NCI-H1417 (cell line): Measurements from ENCODE around the gene RBM4B.
"Not testable (repeated sequence)": the region's sequence is repeated elsewhere in the genome, so short reads cannot be mapped to it uniquely, and the experiment has no call there.

ENCODE experiments used
- DNase-seq, 3 experiments: peaks; one replicate each; lab custom pipeline; 2025; lab: John Stamatoyannopoulos, UW

RBM4B gene, protein sequence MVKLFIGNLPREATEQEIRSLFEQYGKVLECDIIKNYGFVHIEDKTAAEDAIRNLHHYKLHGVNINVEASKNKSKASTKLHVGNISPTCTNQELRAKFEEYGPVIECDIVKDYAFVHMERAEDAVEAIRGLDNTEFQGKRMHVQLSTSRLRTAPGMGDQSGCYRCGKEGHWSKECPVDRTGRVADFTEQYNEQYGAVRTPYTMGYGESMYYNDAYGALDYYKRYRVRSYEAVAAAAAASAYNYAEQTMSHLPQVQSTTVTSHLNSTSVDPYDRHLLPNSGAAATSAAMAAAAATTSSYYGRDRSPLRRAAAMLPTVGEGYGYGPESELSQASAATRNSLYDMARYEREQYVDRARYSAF

DNA sequence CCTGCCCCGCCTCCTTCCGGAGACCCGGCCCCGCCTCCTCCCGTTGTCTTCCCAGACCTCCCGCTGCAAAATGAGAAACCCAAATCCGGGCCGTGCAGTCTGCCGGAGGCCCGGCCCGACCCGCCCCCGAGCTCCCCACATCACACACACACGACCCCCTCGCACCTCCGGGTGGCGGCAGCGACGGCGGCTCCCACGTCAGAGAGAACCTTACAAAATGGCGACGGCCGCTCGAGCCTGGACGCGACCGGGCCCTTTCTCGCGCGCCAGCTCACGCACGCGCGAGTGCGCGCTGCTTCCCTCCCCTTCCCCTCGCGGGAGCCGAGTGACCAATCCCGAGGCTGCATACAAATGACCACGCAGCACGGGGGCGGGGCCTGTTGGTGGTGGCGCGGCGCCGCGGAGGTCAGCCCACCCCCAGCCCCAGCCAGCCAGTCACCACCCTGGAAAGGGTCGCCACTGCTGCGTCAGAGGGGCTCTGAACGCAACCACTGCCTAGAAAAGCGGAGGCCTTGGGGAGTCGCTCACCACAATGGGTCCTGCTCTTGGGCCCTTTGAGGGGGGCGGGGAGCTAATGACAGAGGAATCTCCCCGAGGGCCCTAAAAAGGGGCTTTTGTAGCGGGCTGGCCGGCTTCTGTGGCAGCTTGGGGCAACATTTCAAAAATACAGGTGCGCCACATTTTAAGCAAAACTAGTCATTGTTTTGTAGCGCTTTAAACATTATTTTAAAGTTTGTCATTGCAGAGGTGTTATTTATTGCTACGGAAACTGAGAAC, at the start of gene RBM4B:
Gene RBM4B (minus strand): TSS at position 289 of the 777 bp plus-strand sequence. CDS start 808 bp downstream, outside the sequence.
- DNase-seq: peak; percentile 95 to 99 (median 98)

DNA sequence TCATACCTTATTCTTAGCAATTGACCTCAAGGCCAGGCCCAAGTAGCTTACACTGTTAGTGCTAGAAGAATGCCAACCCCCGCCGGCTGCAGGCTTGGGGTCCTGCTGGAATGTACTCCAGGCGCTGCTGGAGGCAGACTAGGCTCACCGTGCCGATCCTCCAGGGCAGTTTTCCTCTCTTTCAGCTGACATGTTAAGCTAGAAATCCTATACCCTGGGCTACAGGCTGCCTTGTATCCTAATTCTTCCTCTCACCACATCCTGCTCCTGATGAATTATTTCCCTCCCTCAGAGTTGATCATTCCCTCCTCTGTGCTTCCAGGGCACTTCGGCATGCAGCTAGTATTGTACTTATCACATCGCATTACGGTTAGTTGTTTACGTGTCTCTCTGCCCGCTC, 48.0 kb upstream of the RBM4B start:
- no peak for DNase-seq

DNA sequence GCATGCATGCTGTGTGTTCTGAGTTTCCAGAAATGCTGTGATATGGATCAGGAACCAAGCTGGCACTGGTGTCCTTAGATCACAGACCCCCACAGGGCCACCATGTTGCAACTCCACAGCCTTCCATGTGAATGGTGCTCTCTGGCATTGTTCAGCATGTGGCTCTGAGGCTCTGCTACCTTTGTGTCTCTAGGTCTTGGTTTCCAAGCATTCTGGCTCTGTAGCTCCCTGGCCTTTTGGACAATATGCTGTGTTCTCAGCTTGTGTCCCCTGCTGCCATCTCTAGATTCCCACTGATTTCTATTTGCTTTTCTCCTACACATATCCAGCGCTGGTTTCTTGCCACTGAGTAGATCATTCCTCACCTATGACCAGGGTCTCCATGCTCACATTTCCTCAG, 47.4 kb upstream of the RBM4B start:
- no peak for DNase-seq

DNA sequence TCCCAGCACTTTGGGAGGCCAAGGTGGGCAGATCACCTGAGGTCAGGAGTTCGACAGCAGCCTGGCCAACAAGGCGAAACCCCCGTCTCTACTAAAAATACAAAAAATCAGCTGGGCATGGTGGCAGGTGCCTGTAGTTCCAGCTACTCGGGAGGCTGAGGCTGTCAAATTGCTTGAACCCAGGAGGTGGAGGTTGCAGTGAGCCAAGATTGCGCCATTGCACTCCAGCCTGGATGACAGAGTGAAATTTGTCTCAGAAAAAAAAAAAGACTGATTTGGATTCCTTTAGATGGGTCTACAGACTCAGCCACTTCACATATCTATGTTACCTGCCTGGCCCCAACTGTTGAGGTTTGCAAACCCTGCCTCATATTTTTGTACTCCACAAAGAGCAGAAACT, 46.5 kb upstream of the RBM4B start:
- DNase-seq: not testable (repeated sequence)

DNA sequence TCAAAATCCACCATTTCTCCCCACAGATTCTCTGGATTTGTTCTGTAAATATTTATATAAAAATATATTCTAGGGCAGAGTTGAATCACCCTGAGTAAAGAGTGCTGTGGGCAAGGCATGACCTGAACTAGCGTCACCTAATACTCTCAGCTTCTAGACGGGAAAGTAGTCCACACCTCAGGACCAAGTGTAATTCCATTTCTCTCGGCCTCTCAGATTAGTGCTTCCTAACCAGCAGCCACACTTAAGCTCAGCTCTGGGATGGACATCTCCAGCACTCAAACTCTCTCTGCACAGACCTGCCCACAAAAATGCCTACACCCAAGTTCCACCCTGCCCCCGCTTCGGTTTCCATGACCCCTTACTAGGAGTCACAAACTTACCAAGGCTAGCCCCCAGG, 46.0 kb upstream of the RBM4B start:
- no peak for DNase-seq

DNA sequence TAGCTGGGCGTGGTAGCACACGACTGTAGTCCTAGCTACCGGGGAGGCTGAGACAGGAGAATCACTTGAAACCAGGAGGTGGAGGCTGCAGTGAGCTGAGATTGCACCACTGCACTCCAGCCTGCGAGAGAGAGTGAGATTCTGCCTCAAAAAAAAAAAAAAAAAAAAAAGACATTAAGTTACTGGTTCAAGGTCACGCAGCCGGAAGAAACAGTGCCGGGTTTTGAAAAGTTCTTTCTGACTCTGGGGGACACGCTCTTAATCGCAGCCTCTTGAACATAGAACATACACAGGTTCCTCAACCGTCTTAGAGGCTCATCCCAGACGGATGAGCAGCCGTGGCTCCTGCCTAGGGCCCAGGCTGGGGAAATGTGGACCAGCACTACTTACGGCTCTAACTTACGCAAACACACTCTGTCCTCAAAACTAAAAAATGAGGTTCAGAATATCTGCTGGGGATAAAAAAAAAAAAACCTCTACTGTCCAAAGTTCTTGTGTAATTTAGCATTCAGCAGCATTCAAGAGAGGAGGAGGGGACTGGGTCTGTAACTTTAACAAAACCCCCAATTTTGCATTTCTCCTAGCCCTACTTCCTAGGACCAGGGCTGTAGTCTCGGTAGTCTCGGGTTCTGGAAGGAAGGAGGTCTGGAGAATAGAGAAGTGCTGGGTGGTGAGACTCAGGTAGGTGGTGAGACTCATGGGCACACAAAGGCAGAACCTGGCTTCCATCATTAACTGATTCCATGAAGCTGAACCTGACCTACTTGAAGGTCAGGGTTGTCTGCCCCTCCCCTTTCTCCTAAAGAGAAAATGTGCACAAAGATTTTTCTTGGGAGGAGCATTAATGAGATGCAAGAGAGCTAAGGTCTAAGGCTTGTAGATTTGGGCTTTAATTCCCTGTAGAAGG, 45.3 kb upstream of the RBM4B start:
- DNase-seq: no peak

DNA sequence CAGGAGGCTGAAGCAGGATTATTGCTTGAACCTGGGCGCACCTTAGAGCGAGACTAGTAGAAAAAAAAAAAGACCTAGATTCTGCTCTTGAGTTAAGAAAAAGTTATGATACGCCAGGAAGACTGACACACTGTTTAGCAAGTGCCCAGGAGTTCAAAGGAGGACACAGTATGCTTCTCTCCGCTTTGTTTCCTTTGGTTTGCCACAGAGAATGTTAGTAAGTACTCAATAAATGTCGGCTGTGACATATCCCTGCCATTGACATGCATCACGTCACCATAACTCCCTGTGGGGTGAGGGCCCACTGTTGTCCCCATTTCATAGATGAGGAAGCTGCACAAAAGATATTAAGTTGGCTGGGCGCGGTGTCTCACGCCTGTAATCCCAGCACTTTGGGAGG, 44.3 kb upstream of the RBM4B start:
- no peak for DNase-seq

DNA sequence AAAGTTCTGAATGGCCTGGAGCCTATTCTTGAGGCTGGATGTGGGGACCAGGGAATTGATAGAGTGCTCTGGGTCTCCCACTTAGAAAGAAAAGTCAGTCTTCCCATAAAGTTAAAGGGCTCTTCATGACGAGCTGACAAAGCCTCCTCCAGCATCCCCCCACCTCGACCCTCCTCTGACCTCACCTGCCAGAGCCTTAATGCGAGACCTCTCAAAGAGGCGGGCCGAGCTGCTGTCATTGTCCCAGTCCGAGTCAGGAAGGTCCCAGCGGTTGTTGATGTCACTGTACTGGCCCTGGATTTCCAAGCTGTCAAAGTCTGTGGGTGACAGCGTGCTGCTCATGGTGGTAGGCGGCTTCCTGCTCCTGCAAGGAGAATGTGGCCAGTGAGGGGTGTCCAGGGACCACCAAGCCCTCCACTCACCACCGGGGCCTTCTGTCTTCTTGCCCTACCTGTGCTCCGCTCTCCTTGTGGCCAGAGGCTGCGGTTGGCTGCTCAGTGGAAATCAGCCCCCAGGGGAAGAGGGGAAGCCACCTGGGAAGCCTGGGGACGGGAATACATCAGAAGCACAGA, 43.3 kb upstream of the RBM4B start:
- peak in 1 of 3 experiments; percentile 42 for DNase-seq

DNA sequence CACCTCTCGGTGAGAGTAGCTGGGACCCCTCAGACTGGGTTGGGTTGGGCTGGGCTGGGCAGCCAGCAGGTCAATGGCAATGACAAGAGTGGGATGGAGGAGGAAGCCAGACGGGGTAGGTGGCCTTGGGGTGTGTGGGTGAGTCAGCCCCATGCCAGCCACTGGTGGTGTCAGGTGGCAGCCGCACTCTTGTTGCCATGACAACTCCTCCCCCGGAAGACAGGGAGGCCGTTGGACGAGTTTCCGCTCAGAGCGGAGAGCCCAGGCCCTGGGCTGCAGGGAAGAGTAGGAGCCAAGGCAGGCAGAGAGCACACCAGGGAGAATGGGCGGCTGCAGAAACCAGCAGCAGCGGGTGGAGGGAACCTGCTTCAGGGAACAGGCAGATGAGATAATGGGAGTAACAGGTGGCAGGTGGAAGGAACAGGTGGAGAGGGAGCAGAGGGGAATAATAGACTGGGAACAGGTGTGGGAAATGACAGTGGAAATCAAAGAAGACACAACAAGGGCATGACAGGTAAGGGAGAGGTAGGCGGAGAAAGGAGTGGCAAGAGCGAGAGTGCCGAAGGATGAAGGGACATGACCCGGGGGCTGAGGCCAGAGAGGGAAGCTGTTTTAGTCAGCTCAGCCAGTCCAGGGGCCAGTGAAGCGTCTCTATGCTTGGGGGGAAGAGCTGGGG, 42.7 kb upstream of the RBM4B start:
- DNase-seq: peak; percentile 90 to 98 (median 94)

DNA sequence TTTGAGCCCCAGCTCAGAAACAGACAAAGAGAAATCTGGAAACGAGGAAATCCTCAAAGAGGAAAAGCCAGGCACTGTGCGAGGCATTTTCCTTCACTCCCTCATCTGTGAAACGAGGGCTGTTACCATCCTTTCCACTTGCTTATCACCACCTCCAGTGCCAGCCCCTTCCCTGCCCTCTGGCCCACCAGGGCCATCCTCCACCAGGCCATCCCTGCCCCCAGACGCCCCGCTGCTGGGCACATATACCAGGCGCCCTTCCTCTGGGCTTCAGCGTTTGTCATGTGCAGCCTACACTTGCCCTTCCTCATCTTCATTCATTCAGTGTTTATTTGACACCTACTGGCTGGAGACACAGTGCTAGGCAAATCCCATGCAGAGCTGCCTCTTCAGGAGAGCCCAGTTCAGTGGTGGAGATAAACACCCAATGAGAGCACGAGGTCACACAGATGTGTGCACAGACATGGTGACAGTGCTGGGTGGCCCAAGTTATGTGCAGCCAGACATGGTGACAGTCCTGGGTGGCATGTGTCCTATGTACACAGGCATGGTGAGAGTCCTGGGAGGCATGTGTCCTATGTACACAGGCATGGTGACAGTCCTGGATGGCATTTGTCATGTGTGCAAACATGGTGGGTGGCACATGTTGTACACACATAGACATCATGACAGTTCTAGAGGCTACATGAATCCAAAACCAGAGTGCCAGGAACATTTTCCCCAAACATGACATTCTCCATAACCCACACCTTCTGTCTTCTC, 41.6 kb upstream of the RBM4B start:
- no peak for DNase-seq

DNA sequence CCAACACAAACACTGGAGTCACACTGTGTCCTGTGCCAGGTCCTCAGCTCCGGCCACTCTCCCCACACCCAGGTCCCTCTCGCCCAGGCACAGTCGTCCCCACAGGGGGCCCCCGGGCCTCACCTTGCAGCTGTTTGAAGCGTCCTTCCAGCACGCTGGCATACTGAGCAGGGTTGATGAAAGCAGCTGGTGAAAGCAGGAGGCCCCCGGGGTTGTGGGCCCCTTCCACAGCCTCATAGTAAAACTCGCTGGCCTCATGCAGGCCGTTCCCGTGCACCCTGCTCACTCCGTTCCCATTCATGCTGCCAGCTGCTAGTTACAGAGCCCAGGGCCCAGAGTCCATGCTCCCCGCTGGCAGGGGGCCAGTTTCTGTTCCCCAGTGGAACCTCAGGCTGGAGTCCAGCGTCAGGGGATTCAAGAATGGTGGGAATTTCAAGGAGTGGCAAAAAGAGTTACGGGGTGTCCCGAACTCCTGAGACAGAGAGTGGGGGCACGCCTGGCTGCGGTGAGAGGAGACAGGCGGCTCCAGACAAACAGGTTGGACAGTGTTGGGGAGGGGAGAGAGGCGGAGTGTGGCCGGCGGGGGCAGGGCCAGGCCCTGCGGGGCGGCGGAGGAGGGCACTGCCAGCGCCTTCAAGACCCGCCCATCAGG, 40.8 kb upstream of the RBM4B start:
- DNase-seq: peak in 2 of 3 experiments; percentile 75 to 85

DNA sequence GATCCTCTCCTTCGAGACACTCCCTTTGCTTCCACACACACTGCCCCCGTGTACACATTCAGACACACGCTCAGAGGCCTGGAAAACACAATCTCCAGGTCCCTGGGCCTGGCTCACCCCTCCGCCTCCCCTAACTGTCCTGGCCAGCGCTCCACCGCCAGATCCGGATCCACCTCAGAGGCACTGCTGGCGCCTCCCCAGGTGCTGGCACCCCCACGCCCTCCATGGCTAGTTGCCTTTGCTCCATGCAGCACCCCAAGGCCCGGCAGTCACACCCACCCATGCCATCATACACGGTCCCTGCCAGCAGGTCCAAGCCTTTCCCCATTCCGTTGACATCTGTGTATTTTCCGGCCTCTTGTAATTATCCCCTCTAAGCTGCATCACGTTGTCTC, 40.2 kb upstream of the RBM4B start:
- no peak for DNase-seq

DNA sequence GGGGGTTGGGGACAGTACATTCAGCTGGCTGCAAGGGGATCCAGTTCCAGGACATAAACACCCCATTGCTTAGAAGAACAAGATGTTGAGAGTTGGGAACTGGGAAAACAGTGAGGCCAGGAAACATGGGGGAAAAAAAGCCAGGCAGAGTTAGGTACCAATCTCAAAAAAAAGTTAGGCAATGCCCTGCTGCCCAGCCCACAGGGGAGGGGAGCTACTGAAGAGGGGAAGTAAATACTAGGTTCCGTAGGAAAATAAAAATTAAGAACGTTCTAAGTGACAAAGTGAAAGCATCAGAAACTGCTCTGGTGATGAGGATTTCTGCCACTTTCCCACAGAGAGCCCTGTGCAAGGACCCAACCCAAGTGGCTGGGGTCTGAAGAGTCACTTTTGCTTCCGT, 39.3 kb upstream of the RBM4B start:
- DNase-seq: no peak

DNA sequence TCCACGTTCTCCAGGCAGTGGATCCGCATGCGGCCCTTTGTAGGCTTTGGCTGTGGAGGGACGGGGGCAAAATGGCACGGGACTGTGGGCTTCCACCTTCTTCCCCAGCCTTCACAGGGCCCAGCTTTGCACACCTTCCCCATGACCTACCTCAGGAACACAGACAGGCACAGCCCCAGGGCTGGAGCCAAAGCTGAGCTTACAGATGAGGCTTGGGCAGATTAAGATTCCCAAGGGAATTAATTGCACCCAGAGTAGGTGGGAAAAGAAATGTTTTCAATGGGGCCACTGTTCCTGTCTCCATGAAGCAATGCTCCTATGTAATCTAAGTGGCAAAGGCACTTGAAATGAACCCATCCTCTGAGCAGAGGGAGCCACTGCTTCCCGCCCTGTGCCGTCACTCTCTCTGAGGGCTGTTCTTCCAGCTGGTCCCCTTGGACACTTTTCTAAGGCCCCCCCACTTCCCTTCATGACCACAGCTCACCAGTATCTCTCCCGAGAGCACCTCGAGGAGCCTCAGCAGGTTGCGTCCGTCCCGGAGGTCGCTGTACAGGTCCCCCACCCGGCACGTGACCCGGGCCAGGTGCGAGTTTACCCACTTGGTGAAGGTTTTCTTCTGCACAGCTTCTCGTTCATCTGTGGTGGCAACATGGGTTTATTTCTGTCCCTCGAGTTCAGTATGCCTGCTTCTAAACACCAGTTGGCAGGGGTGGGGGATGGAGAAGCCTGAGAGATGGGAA, 37.8 kb upstream of the RBM4B start:
- no peak for DNase-seq

DNA sequence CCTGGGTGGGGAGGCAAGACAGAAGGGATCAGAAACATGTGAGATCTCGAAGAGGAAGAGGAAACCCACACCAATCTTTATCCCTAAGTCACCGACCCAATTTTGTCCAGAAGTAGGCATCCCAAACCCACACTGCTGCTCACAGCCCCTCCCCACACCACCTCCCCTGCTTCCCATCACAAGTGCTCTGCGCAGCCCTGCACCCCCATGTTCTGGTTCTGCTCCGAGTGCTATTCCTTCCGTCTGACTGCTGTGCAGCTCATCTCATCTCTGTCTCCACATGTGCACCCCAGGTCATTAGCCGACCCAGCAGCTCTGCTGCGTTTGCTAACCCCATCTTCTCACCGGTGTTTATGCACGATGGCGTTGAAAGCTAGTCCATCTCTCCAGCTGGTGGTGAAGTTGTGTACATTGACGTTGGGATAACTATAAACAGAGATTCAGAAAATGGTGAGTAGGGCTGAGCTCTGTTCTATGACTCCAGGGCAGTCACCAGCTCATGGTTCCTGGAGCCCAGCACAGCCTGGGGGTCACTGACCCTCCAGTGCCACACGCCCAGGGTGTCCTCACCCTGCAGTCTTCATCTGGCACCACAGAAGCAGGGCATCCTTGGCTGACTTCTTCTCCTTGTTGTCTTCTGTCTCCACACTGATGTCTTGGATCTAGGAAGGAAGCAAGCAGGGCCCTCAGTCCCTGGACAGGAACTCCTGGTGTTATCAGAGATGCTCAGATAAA, 36.2 kb upstream of the RBM4B start:
- DNase-seq: no peak

DNA sequence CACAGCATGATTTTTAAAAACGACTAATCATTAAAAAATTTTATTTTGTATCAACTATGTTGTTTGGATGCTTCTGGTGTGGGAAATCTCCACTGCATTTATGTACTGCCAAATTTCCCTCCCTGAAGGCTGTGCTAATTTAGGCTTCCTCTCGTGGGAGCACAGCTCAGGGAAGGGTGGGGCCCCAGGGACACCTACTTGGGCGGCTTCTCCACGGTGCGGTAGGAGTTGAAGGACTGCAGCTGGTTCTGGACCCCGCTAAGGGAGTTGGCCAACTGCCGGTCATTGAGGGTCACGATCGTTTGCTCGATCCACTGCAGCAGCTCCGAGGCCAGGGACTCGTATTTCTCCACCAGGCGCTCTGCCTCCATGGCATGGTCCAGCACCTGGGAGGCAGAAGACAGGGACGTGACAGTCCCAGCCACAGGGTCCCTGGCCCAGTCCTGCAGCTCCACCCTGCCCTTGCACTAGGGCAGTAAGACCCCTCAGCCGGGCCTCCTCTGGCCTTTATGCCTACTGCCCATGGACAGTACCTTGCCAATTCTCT, 32.8 kb upstream of the RBM4B start:
- DNase-seq: no peak

DNA sequence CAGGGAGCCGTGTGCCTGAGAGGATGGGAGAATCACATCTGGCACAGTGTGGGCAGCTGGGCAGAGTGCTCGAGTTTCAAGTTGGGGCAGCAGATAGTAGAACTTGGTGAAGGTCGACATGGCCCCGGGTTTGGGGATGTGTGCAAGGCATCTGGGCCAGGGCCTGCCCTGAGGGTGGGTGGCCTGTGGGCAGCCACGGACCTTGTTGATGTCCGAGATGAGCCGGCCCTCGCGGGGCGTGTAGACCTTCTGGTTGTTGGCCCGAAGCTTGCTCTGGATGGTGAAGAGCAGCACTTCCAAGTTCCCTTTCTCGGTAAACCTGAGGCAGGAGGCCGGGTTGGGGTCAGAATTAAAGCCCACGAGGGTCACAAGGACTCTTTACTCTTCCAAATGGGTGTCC, 31.0 kb upstream of the RBM4B start:
- no peak for DNase-seq

DNA sequence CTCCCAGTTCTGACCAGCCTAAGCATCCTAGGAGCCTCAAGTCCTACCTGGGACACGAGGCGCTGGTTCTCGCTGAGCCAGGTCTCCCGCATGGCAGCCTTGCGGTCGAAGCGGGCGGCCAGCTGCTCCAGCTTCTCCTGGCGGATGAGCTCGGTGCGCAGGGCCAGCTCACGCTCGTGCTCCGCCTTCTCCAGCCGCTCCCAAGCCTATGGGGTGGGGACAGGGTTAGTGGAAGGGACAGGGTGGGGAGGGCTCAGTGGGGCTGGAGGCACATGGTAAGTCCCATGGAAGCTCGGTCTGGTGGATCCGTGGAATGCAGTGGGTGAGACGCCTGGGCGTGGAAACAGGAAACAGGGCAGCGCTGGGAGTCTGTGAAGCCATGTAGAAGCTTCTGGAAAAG, 30.4 kb upstream of the RBM4B start:
- DNase-seq: no peak
